Urinary bladder (tissue), 4 donors: ENCODE measurements around the gene ROBO2. TPM values are rescaled to one million over a fixed set of nuclear protein-coding genes. Genes with fewer than 3 reads are reported as not detected.

ENCODE experiments used
- DNase-seq: peaks from one replicate; pipeline ENCODE4 v3.0.0-alpha.2; 2015; ENCODE audit errors: extremely low spot score
- H3K27ac ChIP-seq: one replicate; pipeline ENCODE4 v1.5.1; 2013; ENCODE audit warnings: low read depth, mild to moderate bottlenecking, moderate library complexity
- H3K36me3 ChIP-seq: one replicate; pipeline ENCODE4 v1.6.1; 2013; ENCODE audit warnings: mild to moderate bottlenecking, moderate library complexity; ENCODE audit not compliant: insufficient read depth
- H3K4me1 ChIP-seq: one replicate; pipeline ENCODE4 v1.6.1; 2013; ENCODE audit warnings: mild to moderate bottlenecking, moderate library complexity; ENCODE audit not compliant: insufficient read depth
- H3K4me3 ChIP-seq: one replicate; pipeline ENCODE4 v1.5.1; 2013; ENCODE audit warnings: low read depth, low read length
- WGBS: extraction: QIAGEN DNeasy Blood & Tissue Kit; methylation state at CpG from one replicate; pipeline ENCODE4 v1.1.7; 2013; 5-methylcytosine and 5-hydroxymethylcytosine counted together
- polyA plus RNA-seq: library from polyadenylated mRNA; stranded (reverse); fragments of 200-250 nt; gene quantifications from one replicate; pipeline ENCODE4 v1.2.3, GENCODE V29; 2013
- total RNA-seq: library from RNA; depleted of rRNA; stranded (reverse); fragments of >200 nt; gene quantifications from one replicate; pipeline ENCODE4 v1.2.3, GENCODE V29; 2014
- donor health status: healthy with polysubstance abuse.
- donor health status: healthy.

ROBO2 gene
- total and polyA plus RNA-seq, 2 donors = 1.4 to 38.1 TPM

DNA sequence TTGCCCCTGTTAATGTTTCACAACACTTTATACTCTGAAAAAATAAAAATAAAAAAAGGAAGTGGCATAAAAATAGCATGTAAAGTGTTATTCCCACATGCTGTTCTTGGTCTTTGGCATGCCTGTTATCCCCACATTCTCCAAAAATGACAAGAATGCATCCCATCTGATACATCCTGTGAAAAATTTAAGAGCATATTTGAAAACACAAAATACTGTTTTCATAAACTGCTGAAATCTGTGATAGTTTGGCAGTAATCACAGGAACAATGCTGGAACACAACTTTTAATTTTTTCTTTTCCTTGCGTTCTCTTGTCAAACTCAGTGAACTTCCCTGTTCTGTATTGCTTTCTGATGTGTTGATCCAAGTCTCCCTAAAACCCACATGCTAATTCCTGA lies 288.8 kb downstream of the ROBO2 start:
- DNase-seq = no peak
- Histone ChIP-seq H3K4me3 (no peak overlapping the region), H3K4me1 (no peaks in the 10 kb centered on the region), H3K27ac (no peak overlapping the region), H3K36me3 (no peaks in the 10 kb centered on the region)
- WGBS = 45% methylated on average over 1 of the region's 1 CpG

DNA sequence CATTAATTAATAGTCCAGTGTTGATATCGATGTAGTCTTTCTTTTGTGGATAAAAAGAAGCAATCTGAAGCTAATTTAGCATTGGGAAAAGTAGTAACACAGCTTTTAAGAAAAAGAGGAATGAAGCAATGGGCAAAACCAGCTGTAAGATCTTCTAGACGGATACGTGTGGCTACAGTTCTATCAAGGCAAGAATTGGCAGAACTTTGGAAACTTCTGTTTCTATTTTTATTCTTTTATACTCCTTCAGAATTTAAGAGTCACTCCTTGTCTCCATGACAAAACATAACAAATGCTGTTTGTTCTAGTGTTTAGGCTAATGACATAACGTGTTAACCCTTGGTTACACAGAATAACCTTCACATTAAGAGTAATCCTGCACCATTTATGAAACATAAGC lies 289.2 kb downstream of the ROBO2 start:
- 35% methylated on average over 4 of the region's 4 CpGs for WGBS
- Histone ChIP-seq H3K4me3 (no peak overlapping the region), H3K36me3 (no peaks in the 10 kb centered on the region), H3K4me1 (no peaks in the 10 kb centered on the region), H3K27ac (no peak overlapping the region)
- no peak for DNase-seq

- no peak overlapping the region for H3K4me3 ChIP-seq
- no peak overlapping the region for H3K27ac ChIP-seq
- 66% methylated on average over 5 of the region's 5 CpGs for WGBS
- DNase-seq = no peak
- H3K4me1 ChIP-seq = no peaks in the 10 kb centered on the region
- H3K36me3 ChIP-seq = no peaks in the 10 kb centered on the region
These were observed 298.3 kb downstream of the ROBO2 start for GRCh38 chr3:77338195-77338594.

GRCh38 chr3:77342027-77342426 lies 302.1 kb downstream of the ROBO2 start:
- WGBS = 88% methylated on average over 6 of the region's 6 CpGs
- no peak overlapping the region for H3K4me3 ChIP-seq
- H3K4me1 ChIP-seq = no peaks in the 10 kb centered on the region
- no peak for DNase-seq
- H3K36me3 ChIP-seq = no peaks in the 10 kb centered on the region
- no peak overlapping the region for H3K27ac ChIP-seq

- DNase-seq = no peak
- Histone ChIP-seq H3K27ac (no peak overlapping the region), H3K4me3 (no peak overlapping the region), H3K36me3 (no peaks in the 10 kb centered on the region), H3K4me1 (no peaks in the 10 kb centered on the region)
- WGBS = 93% methylated on average over 5 of the region's 5 CpGs
These were observed 302.8 kb downstream of the ROBO2 start for GRCh38 chr3:77342688-77343087.

DNA sequence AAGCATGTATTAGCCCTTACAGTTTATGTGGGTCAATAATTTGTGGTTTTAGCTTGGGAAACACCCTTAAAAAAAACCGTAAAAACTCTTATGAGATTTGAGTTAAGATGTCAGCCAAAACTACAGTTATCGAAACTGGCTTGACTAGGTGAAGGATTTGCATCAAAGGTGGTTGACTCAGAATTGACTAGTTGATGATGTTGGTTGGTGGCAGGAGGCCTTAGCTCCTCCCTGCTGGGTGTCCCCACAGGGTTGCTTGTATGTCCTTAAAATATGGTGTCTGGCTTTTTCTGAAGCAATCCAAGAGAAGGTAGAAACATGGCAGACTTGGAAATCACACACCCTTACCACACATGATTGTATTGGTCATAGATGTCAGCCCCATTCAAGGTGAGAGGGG lies 305.1 kb downstream of the ROBO2 start:
- DNase-seq = no peak
- Histone ChIP-seq H3K27ac (no peak overlapping the region), H3K4me1 (no peaks in the 10 kb centered on the region), H3K4me3 (no peak overlapping the region), H3K36me3 (no peaks in the 10 kb centered on the region)
- 89% methylated on average over 2 of the region's 2 CpGs for WGBS

- DNase-seq = no peak
- no peaks in the 10 kb centered on the region for H3K36me3 ChIP-seq
- no peak overlapping the region for H3K27ac ChIP-seq
- 69% methylated on average over 6 of the region's 6 CpGs for WGBS
- H3K4me1 ChIP-seq = no peaks in the 10 kb centered on the region
- no peak overlapping the region for H3K4me3 ChIP-seq
These were observed 308.5 kb downstream of the ROBO2 start for GRCh38 chr3:77348244-77348855.

DNA sequence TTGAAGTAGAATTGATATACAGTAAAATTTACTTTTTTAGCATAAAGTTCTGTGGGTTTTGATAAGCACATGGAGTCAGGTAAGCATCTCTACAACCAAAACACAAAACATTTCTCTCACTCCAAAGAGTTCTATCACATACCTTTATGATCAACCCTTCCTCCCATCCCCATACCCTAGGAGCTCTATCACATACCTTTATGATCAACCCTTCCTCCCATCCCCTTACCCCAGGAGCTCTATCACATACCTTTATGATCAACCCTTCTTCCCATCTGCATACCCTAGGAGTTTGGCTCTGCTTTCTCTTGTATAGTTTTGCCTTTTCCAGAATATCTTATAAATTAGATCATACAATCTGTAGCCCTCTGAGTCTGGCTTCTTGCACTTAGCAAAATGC lies 315.1 kb downstream of the ROBO2 start:
- Histone ChIP-seq H3K4me1 (no peaks in the 10 kb centered on the region), H3K27ac (no peak overlapping the region), H3K36me3 (no peaks in the 10 kb centered on the region), H3K4me3 (no peak overlapping the region)
- no peak for DNase-seq

DNA sequence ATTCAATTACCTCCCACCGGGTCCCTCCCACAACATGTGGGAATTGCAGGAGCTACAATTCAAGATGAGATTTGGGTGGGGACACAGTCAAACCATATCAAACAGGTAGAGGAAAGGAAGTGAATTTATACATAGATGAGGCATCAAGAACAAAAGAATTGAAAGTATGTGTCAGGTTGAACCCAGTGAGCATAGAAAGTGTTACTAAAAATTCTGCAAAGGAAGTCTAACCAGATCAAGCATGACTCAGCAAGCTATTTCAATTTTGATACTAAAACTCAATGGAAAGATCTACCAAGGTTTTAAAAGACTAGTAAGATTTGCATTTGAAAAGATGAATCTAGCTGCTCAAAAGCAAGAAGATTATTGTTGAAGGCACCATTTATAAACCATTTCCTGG lies 323.0 kb downstream of the ROBO2 start:
- H3K4me3 ChIP-seq = no peak overlapping the region
- no peaks in the 10 kb centered on the region for H3K36me3 ChIP-seq
- no peak overlapping the region for H3K27ac ChIP-seq
- 53% methylated on average over 1 of the region's 1 CpG for WGBS
- no peaks in the 10 kb centered on the region for H3K4me1 ChIP-seq
- DNase-seq = no peak

DNA sequence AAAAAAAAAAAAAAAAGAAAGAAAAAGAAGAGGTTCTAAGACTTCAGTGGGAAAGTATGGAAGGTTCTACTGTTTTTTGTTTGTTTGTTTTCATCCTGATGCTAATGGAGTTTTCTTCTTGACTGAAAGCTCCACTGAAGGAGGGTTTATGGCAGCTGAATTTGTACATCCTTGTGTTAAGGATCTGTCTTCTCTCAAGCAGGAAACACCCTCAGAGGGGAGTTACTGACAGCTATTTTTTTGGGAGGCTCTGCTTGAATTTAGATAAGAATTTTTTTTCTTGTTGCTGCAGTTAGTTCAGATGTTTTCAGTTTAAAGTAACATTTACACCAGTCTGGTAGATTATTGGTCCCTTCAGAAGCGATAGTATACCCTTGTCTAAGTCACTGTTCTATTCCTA lies 325.3 kb downstream of the ROBO2 start:
- 75% methylated on average over 1 of the region's 1 CpG for WGBS
- DNase-seq = no peak
- Histone ChIP-seq H3K36me3 (no peaks in the 10 kb centered on the region), H3K4me1 (no peaks in the 10 kb centered on the region), H3K27ac (no peak overlapping the region), H3K4me3 (no peak overlapping the region)

DNA sequence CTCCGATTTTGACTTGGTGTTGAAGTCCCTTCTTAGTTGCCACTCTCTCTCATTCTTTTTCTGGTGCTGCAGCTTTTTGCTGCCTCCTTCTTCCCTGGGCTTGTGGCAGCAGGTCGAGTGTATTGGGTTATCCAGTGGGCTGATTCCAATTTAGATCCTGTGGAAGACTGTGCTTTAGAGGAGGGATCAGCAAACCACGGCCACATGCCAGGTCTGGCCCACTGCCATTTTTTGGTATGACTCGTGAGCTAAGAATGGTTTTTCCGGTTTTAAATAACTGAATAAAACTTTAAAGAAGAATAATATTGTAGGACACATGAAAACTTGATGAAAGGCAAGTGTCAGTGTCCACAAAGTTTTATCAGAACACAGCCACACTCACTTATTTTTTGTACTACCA lies 330.5 kb downstream of the ROBO2 start:
- 41% methylated on average over 5 of the region's 5 CpGs for WGBS
- no peak overlapping the region for H3K4me3 ChIP-seq
- DNase-seq = no peak
- H3K36me3 ChIP-seq = no peaks in the 10 kb centered on the region
- H3K27ac ChIP-seq = no peak overlapping the region
- no peaks in the 10 kb centered on the region for H3K4me1 ChIP-seq

- no peaks in the 10 kb centered on the region for H3K36me3 ChIP-seq
- H3K4me3 ChIP-seq = no peak overlapping the region
- no peak for DNase-seq
- no peak overlapping the region for H3K27ac ChIP-seq
- H3K4me1 ChIP-seq = no peaks in the 10 kb centered on the region
- 79% methylated on average over 3 of the region's 3 CpGs for WGBS
These were observed 332.1 kb downstream of the ROBO2 start for GRCh38 chr3:77372018-77372417.

DNA sequence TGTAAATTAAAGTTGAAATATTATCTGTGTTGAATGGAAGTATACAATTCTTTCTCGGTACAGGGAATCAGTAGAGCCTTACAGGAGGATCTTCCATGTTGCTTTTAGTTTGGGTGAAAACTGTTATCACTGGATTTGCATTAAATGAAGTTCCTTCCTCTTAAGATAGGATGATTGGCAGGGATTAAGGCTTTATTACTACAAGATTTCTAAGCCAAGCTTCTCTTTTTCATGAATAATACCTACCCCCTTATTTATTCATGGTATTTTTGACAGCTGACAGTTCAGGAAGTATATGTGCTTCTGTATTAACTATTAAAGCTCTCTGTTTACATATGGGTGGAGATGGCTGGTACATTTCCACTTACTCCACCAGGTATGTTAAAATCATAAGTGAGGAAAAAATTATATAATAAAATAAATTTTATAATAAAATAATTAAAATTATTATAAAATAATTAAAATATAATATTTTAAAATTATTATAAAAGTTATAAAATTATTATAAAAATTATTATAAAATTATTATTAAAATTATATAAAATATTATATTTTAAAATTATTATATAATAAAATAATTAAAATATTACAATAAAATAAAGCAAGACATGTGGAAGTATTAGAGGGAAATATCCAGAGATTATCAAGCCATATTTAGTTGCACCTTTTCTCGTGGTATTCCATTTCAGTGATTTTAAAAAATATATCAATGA lies 332.9 kb downstream of the ROBO2 start:
- DNase-seq = no peak
- H3K4me1 ChIP-seq = no peaks in the 10 kb centered on the region
- no peak overlapping the region for H3K4me3 ChIP-seq
- H3K27ac ChIP-seq = no peak overlapping the region
- H3K36me3 ChIP-seq = no peaks in the 10 kb centered on the region
- 76% methylated on average over 2 of the region's 2 CpGs for WGBS

DNA sequence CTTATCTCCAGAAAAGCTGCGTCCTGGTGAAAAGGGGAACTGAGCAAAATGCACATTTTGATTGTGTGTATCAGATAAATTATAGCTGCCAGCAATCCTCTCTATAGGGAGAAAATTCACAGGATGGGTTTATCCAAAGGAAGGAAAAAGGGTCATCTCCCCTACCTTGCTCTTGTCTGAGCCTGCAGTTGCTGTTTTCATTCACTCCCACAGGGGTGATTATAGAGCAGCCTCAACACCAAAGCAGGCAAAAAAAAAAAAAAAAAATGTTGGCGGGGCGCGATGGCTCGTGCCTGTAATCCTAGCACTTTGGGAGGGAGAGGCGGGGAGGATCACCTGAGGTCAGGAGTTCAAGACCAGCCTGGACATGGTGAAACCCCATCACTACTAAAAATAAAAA lies 333.7 kb downstream of the ROBO2 start:
- no peak overlapping the region for H3K4me3 ChIP-seq
- no peak overlapping the region for H3K27ac ChIP-seq
- no peak for DNase-seq
- 91% methylated on average over 6 of the region's 6 CpGs for WGBS
- H3K36me3 ChIP-seq = no peaks in the 10 kb centered on the region
- H3K4me1 ChIP-seq = no peaks in the 10 kb centered on the region
